Natural killer cell (primary cell): ENCODE measurements around the gene SPOCD1. TPM values are rescaled to one million over a fixed set of nuclear protein-coding genes. Genes with fewer than 3 reads are reported as not detected.

Source experiments
- ATAC-seq, 3 donors: fragments of 150-1000 bp in 2 of 3; fragments of 200-7000 bp in 1 of 3; cut with Tn5 transposase; 1 replicate in 1 of 3; 2 replicates in 2 of 3; pipeline ENCODE4 v1.10.0; 2021; ENCODE audit warnings: mild to moderate bottlenecking in 2 of 3, moderate library complexity in 2 of 3
- DNase-seq, 2 donors: peaks; one replicate each; pipeline versions ENCODE4 v3.0.0 to v3.0.0-alpha.2; 2013 to 2021; ENCODE audit warnings: mixed read lengths in 1 of 2
- H3K27ac ChIP-seq: one replicate; pipeline ENCODE4 v1.5.1; 2013; ENCODE audit warnings: mild to moderate bottlenecking, low read length
- H3K27me3 ChIP-seq: one replicate; pipeline ENCODE4 v1.6.1; 2013; ENCODE audit warnings: low read length; ENCODE audit not compliant: control insufficient read depth, insufficient read depth
- H3K36me3 ChIP-seq: one replicate; pipeline ENCODE4 v1.6.1; 2013; ENCODE audit warnings: low read length; ENCODE audit not compliant: control insufficient read depth, insufficient read depth
- H3K4me1 ChIP-seq: one replicate; pipeline ENCODE4 v1.6.1; 2013; ENCODE audit warnings: low read length; ENCODE audit not compliant: control insufficient read depth, insufficient read depth
- H3K4me3 ChIP-seq: one replicate; pipeline ENCODE4 v1.5.1; 2013; ENCODE audit warnings: low read length
- H3K9me3 ChIP-seq: one replicate; pipeline ENCODE4 v1.6.1; 2013; ENCODE audit warnings: low read length; ENCODE audit not compliant: control insufficient read depth, insufficient read depth
- H3K27ac Mint-ChIP-seq, 2 donors: one replicate each; pipeline ENCODE4 v1.8.0; 2022; ENCODE audit warnings: mild to moderate bottlenecking in 2 of 2, mixed read lengths in 2 of 2, moderate library complexity in 1 of 2
- H3K27me3 Mint-ChIP-seq, 2 donors: one replicate each; pipeline ENCODE4 v1.8.0; 2022; ENCODE audit warnings: low read depth in 2 of 2, mixed read lengths in 2 of 2
- H3K36me3 Mint-ChIP-seq: one replicate; pipeline ENCODE4 v1.8.0; 2022; ENCODE audit warnings: mixed read lengths
- H3K4me1 Mint-ChIP-seq, 2 donors: one replicate each; pipeline ENCODE4 v1.8.0; 2022; ENCODE audit warnings: mixed read lengths in 2 of 2
- H3K4me3 Mint-ChIP-seq: one replicate; pipeline ENCODE4 v1.8.0; 2022; ENCODE audit warnings: mild to moderate bottlenecking, moderate library complexity, mixed read lengths
- H3K9me3 Mint-ChIP-seq, 2 donors: one replicate each; pipeline ENCODE4 v1.8.0; 2022; ENCODE audit warnings: mixed read lengths in 2 of 2
- WGBS: methylation state at CpG from one replicate; pipeline ENCODE4 v1.1.7; 2013; ENCODE audit warnings: missing lambda C conversion rate; ENCODE audit not compliant: insufficient coverage; 5-methylcytosine and 5-hydroxymethylcytosine counted together
- intact Hi-C: fragments of 100-400 bp; cut with micrococcal nuclease; formaldehyde crosslinking; loops from one replicate; pipeline ENCODE4 v1.14.2; 2022
- total RNA-seq, 4 donors: library from RNA; stranded (reverse); fragments of 120-200 nt in 1 of 4; gene quantifications; one replicate each; pipeline versions ENCODE4 v1.2.3 to v1.2.4, GENCODE V29; 2013 to 2022
- TF ChIP-seq, protein P1 (sequence below): fragments of 200-600 bp; IDR thresholded peaks from one replicate; pipeline ENCODE4 v1.8.0; 2022; ENCODE audit warnings: antibody characterized with exemption

SPOCD1 gene
- total RNA-seq, 3 donors from 2014 or later (not counting 1 experiment from before 2014, with no cell fraction given), result 0.54 to 0.68 TPM; not detected in 1

DNA sequence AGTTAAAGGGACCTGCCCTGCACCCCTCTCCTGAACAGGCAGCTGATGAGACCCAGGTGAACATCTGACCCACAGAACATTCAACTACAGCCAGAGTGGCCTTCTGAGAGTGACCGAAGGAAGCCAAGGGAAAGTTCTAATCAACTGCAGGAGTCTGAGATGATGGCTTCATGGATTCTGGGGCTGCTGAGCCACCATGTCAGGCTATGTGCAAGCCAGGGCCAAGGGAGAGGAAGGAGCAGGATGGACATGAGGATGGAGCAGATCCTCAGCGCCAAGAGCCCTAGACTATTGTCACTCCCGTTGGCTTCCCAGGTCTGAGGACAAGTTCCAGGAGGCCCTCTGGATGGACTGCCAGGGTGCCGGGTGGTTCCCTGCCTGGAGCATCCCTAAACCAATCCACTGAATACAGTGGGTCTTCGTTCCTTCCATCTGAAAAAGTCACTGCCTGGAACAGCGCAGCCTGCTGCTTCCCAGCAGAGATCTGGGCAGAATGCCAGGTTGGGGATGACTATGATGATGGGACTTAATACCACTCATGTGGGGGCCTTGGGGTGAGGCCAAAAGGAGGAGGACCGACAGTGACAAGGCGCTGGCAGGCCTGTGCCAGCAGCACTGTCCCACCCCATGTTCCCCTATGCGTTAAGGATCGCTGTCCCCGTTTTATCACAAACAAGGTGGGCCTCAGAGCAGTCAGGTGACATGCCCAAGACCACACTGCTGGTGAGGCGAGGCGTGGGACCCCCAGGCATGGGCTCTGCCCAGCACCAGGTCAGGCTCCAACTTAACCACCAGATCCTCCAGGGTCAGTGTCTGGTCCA is 19.8 kb downstream of the SPOCD1 start:
- peak in 1 of 2 donors; percentile 12 for DNase-seq

GRCh38 chr1:31795096-31795675 is 20.6 kb downstream of the SPOCD1 start:
- H3K27ac ChIP-seq, result no peak overlapping the region
- no peak overlapping the region for H3K4me3 Mint-ChIP-seq
- ATAC-seq (no peak), DNase-seq (no peak)
- H3K4me3 ChIP-seq, result no peak overlapping the region
- H3K9me3 ChIP-seq, result no peaks in the 10 kb centered on the region
- no peaks in the 10 kb centered on the region for H3K4me1 ChIP-seq
- peaks cover 0 to under 1% of the 10 kb centered on the region in 2 donors for H3K4me1 Mint-ChIP-seq
- TF ChIP-seq, protein P1, sequence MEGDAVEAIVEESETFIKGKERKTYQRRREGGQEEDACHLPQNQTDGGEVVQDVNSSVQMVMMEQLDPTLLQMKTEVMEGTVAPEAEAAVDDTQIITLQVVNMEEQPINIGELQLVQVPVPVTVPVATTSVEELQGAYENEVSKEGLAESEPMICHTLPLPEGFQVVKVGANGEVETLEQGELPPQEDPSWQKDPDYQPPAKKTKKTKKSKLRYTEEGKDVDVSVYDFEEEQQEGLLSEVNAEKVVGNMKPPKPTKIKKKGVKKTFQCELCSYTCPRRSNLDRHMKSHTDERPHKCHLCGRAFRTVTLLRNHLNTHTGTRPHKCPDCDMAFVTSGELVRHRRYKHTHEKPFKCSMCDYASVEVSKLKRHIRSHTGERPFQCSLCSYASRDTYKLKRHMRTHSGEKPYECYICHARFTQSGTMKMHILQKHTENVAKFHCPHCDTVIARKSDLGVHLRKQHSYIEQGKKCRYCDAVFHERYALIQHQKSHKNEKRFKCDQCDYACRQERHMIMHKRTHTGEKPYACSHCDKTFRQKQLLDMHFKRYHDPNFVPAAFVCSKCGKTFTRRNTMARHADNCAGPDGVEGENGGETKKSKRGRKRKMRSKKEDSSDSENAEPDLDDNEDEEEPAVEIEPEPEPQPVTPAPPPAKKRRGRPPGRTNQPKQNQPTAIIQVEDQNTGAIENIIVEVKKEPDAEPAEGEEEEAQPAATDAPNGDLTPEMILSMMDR, result no peak
- no peak overlapping the region for H3K27ac Mint-ChIP-seq
- H3K36me3 ChIP-seq, result no peaks in the 10 kb centered on the region
- no peaks in the 10 kb centered on the region for H3K36me3 Mint-ChIP-seq
- intact Hi-C loops, result no loop called here
- no peaks in the 10 kb centered on the region for H3K9me3 Mint-ChIP-seq
- H3K27me3 Mint-ChIP-seq, result no peaks in the 10 kb centered on the region
- H3K27me3 ChIP-seq, result no peaks in the 10 kb centered on the region
- 69% methylated on average over 1 of the region's 2 CpGs for WGBS

More for the DNA sequence above, 19.8 kb downstream of the SPOCD1 start:
- no peak for ATAC-seq
- no peaks in the 10 kb centered on the region for H3K4me1 Mint-ChIP-seq
- no peak overlapping the region for H3K4me3 Mint-ChIP-seq
- intact Hi-C loops, result no loop called here
- 83% methylated on average over 13 of the region's 13 CpGs for WGBS
- Histone ChIP-seq H3K27ac (no peak overlapping the region), H3K4me3 (no peak overlapping the region), H3K4me1 (no peaks in the 10 kb centered on the region), H3K27me3 (no peaks in the 10 kb centered on the region), H3K9me3 (no peaks in the 10 kb centered on the region), H3K36me3 (no peaks in the 10 kb centered on the region)
- no peak overlapping the region for H3K27ac Mint-ChIP-seq
- no peaks in the 10 kb centered on the region for H3K9me3 Mint-ChIP-seq
- no peaks in the 10 kb centered on the region for H3K36me3 Mint-ChIP-seq
- TF ChIP-seq, protein P1, result no peak
- H3K27me3 Mint-ChIP-seq, result peaks cover 0 to 3% of the 10 kb centered on the region in 2 donors

GRCh38 chr1:31793586-31794285 is 22.1 kb downstream of the SPOCD1 start:
- Histone ChIP-seq H3K4me1 (peaks cover 7% of the 10 kb centered on the region), H3K36me3 (no peaks in the 10 kb centered on the region), H3K27me3 (no peaks in the 10 kb centered on the region), H3K9me3 (no peaks in the 10 kb centered on the region), H3K27ac (no peak overlapping the region), H3K4me3 (no peak overlapping the region)
- intact Hi-C loops, result no loop called here
- DNase-seq, result no peak
- H3K36me3 Mint-ChIP-seq, result no peaks in the 10 kb centered on the region
- no peaks in the 10 kb centered on the region for H3K27me3 Mint-ChIP-seq
- no peak for ATAC-seq
- peaks cover 0 to 15% of the 10 kb centered on the region in 2 donors for H3K4me1 Mint-ChIP-seq
- no peak overlapping the region for H3K27ac Mint-ChIP-seq
- TF ChIP-seq, protein P1, result no peak
- WGBS, result 81% methylated on average over 12 of the region's 13 CpGs
- H3K4me3 Mint-ChIP-seq, result no peak overlapping the region
- H3K9me3 Mint-ChIP-seq, result no peaks in the 10 kb centered on the region
